Tibial nerve (tissue), 4 donors: ENCODE data around the gene MAN2A2.

Experiments used
- CTCF ChIP-seq, 5 experiments: fragments of 200-600 bp in 3 of 5; fragments of 450-650 bp in 2 of 5; sonication (generic) in 3 of 5; IDR thresholded peaks; one replicate each; pipeline ENCODE4 v1.5.1; 2016 to 2019; ENCODE audit warnings: antibody characterized with exemption in 5 of 5, mild to moderate bottlenecking in 3 of 5, moderate library complexity in 2 of 5
- EP300 ChIP-seq, 2 donors: sonication (generic); formaldehyde crosslinking; IDR thresholded peaks; one replicate each; pipeline ENCODE4 v1.6.1; 2017; ENCODE audit warnings: antibody characterized with exemption in 2 of 2, mild to moderate bottlenecking in 1 of 2
- POLR2A ChIP-seq, 2 donors: fragments of 450-650 bp; IDR thresholded peaks; one replicate each; pipeline ENCODE4 v1.6.1; 2017; ENCODE audit warnings: antibody characterized with exemption in 2 of 2, mild to moderate bottlenecking in 2 of 2, moderate library complexity in 2 of 2

DNA sequence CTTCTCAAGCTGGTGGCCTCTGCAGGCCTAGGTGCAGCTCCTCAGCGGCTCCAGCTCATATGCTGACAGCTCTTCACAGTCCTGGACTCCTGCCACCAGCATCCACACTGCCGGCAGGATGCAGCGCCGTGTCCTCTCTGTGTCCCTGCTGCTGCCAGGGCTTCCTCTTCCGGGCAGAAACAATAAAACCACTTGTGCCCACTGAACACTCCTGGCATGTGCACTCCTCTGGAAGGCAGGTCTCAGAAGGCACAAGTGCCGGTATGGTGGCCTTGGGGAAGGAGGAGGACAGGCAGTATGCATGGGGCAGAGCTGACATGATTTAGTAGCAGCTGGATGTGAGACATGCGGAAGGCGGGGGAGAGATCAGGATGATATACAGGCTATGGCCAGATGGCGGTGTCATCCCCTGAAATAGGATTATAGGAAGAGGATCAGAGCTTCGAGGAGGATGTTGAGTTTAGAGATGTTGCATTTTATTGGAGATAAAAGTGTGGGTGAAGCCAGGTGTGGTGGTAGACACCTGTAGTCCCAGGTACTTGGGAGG, 7.5 kb upstream of the MAN2A2 start:
- no peak for TF ChIP-seq CTCF (IDR thresholded peaks at IDR 0.05)
- TF ChIP-seq POLR2A (IDR thresholded peaks at IDR 0.05), result no peak
- TF ChIP-seq EP300 (IDR thresholded peaks at IDR 0.05), result no peak
